Fibroblast of peridontal ligament (primary cell): Measurements from ENCODE around the gene ACAP3.
"Not testable (repeated sequence)": the region's sequence is repeated elsewhere in the genome, so short reads cannot be mapped to it uniquely, and the experiment has no call there.

Experiments used
- DNase-seq: peaks from one replicate; pipeline ENCODE4 v3.0.0-alpha.2; 2010; ENCODE audit errors: extremely low read depth

ACAP3 gene

DNA sequence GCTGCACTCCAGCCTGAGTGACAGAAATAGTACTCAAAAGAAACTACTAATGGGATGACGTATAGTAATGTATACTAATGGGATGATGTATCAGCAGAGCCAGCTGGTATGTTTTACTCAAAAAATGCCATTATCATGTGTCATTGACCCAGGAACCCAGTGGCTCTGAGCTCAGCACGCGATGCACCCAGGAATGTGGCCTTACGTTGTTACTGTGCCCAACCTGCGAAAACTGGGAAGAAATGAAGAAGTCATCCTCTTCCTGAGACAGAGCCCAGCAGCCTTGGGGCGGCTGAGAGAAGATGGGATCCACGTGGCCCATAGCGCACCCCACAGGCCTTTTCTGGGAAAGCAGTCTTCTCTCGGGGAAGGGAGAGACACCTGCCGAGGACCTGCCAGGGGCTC is 42.9 kb downstream of the ACAP3 start:
- peak; percentile 97 for DNase-seq

DNA sequence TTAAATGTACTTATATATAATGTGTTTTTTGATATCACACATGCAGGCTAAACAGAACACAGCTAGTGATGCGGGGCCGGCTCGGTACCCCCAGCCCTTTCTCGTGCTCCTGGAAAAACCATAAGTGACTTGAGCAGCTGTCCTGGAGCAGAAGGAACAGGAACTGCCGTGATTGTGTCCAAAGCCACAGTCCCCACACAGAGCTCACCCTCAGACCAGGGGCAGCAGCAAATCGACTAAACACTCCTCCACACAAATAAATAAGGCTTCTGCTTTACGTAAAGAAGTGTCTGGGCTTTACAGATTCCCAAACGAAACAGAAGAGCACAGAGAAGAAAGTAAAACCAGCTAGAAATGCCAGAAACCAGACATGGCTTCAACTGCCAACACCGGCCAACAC is 43.7 kb downstream of the ACAP3 start:
- no peak for DNase-seq

GRCh38 chr1:1262758-1263157 is 45.0 kb downstream of the ACAP3 start:
- no peak for DNase-seq

- DNase-seq = no peak
Observed at GRCh38 chr1:1262071-1262470, 45.7 kb downstream of the ACAP3 start.

GRCh38 chr1:1260843-1261560 is 46.7 kb downstream of the ACAP3 start:
- no peak for DNase-seq

DNA sequence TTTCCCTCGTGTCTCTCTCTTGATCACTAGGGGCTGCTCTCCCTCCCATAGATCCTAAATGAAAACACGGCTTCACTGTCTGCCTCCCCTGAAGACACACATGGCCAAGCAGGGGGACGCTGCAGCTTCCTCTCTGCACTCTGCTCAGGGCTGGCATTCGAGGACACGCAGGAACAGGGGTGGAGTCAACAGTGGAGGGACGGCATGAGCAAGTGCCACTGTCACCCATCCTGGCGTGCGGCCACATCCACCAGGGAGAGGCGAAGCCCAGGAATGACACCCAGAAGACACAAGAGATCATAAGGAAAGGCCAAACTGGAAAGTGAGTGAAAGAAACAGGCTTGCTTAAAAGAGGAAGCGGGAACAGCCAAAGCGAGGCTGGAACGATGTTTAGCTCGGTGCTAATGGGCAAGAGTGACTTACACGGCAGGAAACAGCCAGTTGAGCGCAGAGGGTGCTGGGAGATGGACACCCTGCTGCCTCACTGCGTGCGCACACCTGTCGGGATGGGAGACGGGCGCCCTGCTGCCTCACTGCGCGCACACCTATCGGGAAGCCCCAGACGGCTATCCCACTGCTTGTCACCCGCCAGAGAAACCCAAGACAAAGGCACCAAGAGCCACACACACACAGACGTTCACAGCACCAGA is 47.7 kb downstream of the ACAP3 start:
- DNase-seq = no peak

- no peak for DNase-seq
Observed at GRCh38 chr1:1259540-1259939, 48.2 kb downstream of the ACAP3 start.

DNA sequence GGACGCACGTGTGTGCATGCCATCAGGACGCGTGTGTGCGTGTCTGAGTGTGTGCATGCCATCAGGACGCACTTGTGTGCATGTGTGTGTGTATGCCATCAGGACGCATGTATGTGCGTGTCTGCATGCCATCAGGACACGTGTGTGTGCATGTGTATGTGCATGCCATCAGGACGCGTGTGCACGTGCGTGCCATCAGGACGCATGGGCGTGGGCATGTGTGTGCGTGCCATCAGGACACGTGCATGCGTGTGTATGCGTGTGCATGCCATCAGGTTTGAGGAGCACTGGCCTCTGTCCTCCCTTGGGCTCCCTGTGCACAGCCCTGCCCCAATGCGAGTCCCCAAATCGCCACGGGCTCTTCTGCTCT is 48.6 kb downstream of the ACAP3 start:
- DNase-seq = no peak

DNA sequence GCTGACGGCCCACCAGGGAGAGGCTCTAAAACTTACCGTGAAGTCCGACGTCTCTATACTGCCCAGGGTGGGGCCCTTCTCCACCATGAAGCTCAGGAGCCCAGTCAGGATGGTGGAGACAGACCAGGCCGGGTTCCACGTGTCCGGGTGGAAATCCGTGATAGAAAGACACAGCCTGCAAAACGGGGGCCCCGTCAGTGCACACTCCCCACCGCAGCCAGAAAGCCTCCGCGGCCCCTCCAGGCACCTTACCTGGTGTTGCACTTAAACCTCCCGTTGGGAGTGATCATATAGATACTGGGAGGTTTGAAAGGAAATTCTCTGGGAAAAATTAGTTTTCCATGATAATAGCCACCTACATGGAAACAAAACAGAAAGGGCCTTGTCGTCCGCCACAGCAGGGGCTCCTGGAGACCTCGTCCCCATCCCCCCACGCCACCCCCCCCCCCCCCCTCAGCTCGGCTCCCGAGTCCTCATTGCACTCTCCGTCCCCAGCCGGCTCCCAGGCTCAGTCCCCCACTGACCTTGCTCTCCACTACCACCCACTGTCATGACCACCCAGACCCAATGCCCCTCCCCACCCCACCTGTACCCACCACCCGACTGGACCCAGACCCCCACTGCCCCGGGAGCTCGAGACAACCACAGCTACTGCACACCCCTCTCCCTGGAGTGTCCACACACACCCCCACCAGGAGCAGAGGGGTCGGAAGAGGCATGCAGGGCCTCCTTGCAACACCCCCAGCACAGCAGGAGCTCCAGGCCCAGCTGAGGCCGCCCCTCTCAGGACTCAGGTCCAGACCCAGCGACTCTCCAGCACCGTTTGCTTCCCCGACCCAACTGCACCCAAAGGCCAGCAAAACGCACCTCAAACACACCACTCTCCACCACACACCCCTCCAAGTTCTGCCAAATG is 50.5 kb downstream of the ACAP3 start:
- no peak for DNase-seq

GRCh38 chr1:1255611-1256010 is 52.1 kb downstream of the ACAP3 start:
- DNase-seq = no peak

- no peak for DNase-seq
Observed at GRCh38 chr1:1255078-1255477, 52.7 kb downstream of the ACAP3 start.

- DNase-seq = peak; percentile 59
Observed at GRCh38 chr1:1254667-1254998, 53.1 kb downstream of the ACAP3 start.

DNA sequence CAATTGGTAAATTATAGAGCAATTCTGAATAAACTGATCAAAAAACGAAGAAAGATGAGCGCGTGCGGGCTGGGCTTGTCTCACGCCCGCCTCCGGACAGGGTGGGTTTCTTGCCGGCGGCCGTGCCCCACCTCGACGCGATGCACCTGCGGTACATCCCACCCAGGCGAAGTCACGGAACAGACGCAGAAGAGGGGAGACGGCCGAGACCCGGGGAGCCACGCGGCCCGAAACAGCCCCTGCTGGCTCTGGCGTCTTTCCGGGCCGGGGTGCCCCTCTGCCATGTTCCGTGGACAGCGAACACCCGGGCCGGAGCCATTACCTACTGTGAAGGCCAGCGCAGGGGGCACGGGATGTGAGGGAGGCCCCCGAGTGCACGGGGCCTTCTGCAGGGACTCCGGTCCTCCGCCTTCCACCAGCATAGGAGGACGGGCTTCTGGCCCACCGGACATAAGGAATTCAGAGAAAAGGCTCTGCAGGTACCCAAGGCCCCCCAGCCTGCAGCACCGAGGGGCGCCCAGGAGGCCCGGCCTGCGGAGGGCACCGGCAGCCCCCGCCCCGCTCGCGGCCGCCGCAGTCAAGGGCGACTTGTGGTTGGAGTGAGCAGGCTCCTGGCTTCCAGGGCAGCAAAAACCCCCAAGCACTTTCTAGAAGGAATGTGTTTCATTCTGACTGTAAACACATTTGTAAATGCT is 53.6 kb downstream of the ACAP3 start:
- no peak for DNase-seq

DNA sequence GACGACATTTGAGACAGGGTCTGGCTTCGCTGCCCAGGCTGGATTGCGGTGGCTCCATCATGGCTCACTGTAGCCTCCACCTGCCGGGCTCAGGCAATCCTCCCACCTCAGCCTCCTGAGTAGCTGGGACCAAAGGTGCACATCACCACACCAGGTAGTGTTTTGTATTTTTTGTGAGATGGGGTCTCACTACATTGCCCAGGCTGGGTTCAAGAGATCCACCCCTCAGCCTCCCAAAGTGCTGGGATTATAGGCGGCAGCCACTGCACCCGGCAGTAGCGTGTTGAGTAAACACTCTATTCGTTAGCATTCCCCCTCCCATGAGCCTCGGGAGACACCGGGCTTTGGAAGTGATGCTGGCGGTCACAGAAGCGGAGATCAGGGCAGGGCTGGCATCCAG is 54.4 kb downstream of the ACAP3 start:
- no peak for DNase-seq

- no peak for DNase-seq
Observed at GRCh38 chr1:1250786-1251284, 56.9 kb downstream of the ACAP3 start.

GRCh38 chr1:1248009-1248913 is 59.5 kb downstream of the ACAP3 start:
- not testable (repeated sequence) for DNase-seq

GRCh38 chr1:1247341-1247913 is 60.3 kb downstream of the ACAP3 start:
- DNase-seq = no peak

GRCh38 chr1:1246577-1247340 is 61.0 kb downstream of the ACAP3 start, which contains the start of gene C1QTNF12:
Gene C1QTNF12, minus strand, starts transcription at chr1:1246722. Its CDS starts 32 bp downstream, at chr1:1246690.
- DNase-seq = no peak

DNA sequence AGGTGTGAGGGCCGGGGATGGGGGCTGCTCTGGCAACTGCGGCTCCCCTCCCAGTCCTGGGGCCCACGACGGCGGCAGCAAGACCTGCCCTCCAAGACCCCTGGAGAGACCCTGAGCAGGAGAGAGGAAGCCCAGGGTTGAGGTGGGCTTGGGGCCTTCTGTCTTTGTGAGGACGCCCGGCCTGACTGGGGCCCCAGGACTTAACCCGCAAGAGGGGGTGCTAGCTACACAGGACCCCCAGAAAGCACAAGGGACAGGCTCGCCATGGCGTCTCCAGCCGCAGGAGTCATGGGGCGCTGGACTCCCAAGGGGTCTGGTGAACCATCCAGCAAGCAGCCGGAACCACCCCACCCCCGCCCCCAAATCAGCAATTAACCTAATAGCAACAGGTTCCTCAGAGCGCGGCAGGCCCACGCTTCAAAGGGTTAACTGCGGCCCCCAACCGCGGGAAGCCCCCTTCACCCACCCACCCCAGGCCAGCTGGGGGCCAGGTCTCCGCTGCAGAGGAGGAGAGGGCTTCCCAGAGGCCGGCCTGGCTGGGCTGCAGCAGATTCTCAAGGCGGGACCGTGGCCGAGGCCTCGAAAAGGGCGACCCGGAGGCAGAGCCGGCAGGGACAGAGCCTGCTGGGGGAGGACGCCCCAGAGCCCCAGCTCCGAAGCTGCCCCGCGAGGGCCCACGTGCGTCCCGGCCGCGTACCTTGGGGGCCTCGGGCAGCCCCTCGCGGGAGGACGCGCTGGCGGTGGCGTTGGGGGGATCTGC is 61.7 kb downstream of the ACAP3 start:
- DNase-seq = no peak
